Caco-2 (cell line): Measurements from ENCODE around the gene ZYG11B. TPM values are rescaled to one million over a fixed set of nuclear protein-coding genes. Genes with fewer than 3 reads are reported as not detected.
"Not testable (repeated sequence)": the region's sequence is repeated elsewhere in the genome, so short reads cannot be mapped to it uniquely, and the experiment has no call there.

ENCODE experiments used
- BruUV-seq: library from RNA; stranded (reverse); fragments of 400-500 nt; replicated peaks from 2 replicates; lab custom pipeline; 2021; lab: Mats Ljungman, UMichigan
- CTCF ChIA-PET: fragments of 300-600 bp; sonication (Branson Sonifier 250); formaldehyde crosslinking; loops from one replicate; lab custom pipeline; 2022; ENCODE audit warnings: antibody characterized with exemption; lab: Charles Lee
- POLR2A ChIA-PET: fragments of 300-600 bp; sonication (Branson Sonifier 250); formaldehyde crosslinking; loops from one replicate; lab custom pipeline; 2022; ENCODE audit warnings: antibody characterized with exemption; lab: Charles Lee
- DNase-seq, 2 experiments: peaks; one replicate each; pipeline versions ENCODE4 v3.0.0 to v3.0.0-alpha.2; 2020 to 2022
- H3K27me3 ChIP-seq: replicated peaks from 2 replicates; pipeline ENCODE4 v1.6.0; 2011; ENCODE audit warnings: low read length; ENCODE audit not compliant: control insufficient read depth, insufficient read depth
- H3K36me3 ChIP-seq: 2 replicates; pipeline ENCODE4 v1.5.1; 2011; ENCODE audit warnings: low read length; ENCODE audit not compliant: control insufficient read depth, insufficient read depth
- H3K4me1 ChIP-seq: fragments of 250-450 bp; sonication (Bioruptor Pico); 2 replicates; pipeline ENCODE4 v1.5.1; 2020; ENCODE audit warnings: mild to moderate bottlenecking
- H3K4me3 ChIP-seq: 2 replicates; pipeline ENCODE4 v1.5.1; 2011; ENCODE audit warnings: low read depth, mild to moderate bottlenecking, control low read depth, low read length
- H3K9me3 ChIP-seq: fragments of 250-450 bp; sonication (Bioruptor Pico); 2 replicates; pipeline ENCODE4 v1.5.1; 2020; ENCODE audit warnings: mild to moderate bottlenecking, moderate library complexity
- H3K27ac Mint-ChIP-seq: one replicate; pipeline ENCODE4 v1.8.0; 2022; ENCODE audit warnings: mixed read lengths; ENCODE audit not compliant: unreplicated experiment
- H3K27me3 Mint-ChIP-seq: one replicate; pipeline ENCODE4 v1.8.0; 2022; ENCODE audit warnings: mixed read lengths; ENCODE audit not compliant: insufficient read depth, unreplicated experiment
- H3K36me3 Mint-ChIP-seq: one replicate; pipeline ENCODE4 v1.8.0; 2022; ENCODE audit warnings: mild to moderate bottlenecking, mixed read lengths; ENCODE audit not compliant: insufficient read depth, unreplicated experiment
- H3K4me1 Mint-ChIP-seq: one replicate; pipeline ENCODE4 v1.8.0; 2022; ENCODE audit warnings: low read depth, mixed read lengths; ENCODE audit not compliant: unreplicated experiment
- H3K4me3 Mint-ChIP-seq: one replicate; pipeline ENCODE4 v1.8.0; 2022; ENCODE audit warnings: mild to moderate bottlenecking, moderate library complexity, mixed read lengths; ENCODE audit not compliant: unreplicated experiment
- H3K9me3 Mint-ChIP-seq: one replicate; pipeline ENCODE4 v1.8.0; 2022; ENCODE audit warnings: mixed read lengths; ENCODE audit not compliant: unreplicated experiment
- CTCF ChIP-seq, 2 experiments: fragments of 200-600 bp in 1 of 2; IDR thresholded peaks; 1 replicate in 1 of 2; 2 replicates in 1 of 2; pipeline versions ENCODE4 v1.5.1 to v1.8.0; 2011 to 2022; ENCODE audit warnings: antibody characterized with exemption in 1 of 2, control low read depth in 1 of 2, inconsistent platforms in 1 of 2, low read depth in 1 of 2, low read length in 1 of 2, mild to moderate bottlenecking in 1 of 2, moderate library complexity in 1 of 2; ENCODE audit not compliant: insufficient read depth in 1 of 2, severe bottlenecking in 1 of 2, unreplicated experiment in 1 of 2
- intact Hi-C: fragments of 100-400 bp; cut with micrococcal nuclease; formaldehyde crosslinking; loops from one replicate; pipeline ENCODE4 v1.10.0; 2022; ENCODE audit not compliant: unreplicated experiment
- total RNA-seq: library from RNA; stranded (reverse); gene quantifications from 2 replicates; pipeline ENCODE4 v1.2.3, GENCODE V29; 2022

Gene ZYG11B
- total RNA-seq, 1 experiment from 2014 or later, result 15.8 TPM

GRCh38 chr1:52692697-52693096 is 33.6 kb upstream of the ZYG11B start:
- CTCF ChIA-PET, result no interaction called here
- DNase-seq, result no peak
- H3K27me3 ChIP-seq, result no peaks in the 10 kb centered on the region
- H3K9me3 ChIP-seq, result no peaks in the 10 kb centered on the region
- H3K4me1 Mint-ChIP-seq, result peaks cover 7% of the 10 kb centered on the region
- H3K36me3 ChIP-seq, result peaks cover 2% of the 10 kb centered on the region
- POLR2A ChIA-PET, result no interaction called here
- no peak overlapping the region for H3K27ac Mint-ChIP-seq
- H3K9me3 Mint-ChIP-seq, result no peaks in the 10 kb centered on the region
- H3K4me3 ChIP-seq, result no peak overlapping the region
- intact Hi-C loops, result no loop called here
- no peak overlapping the region for H3K4me3 Mint-ChIP-seq
- no peak for TF ChIP-seq CTCF (IDR thresholded peaks at IDR 0.05; ENCODE audit: insufficient read depth in 1 of 2, low read depth in 1 of 2, low read length in 1 of 2, severe bottlenecking in 1 of 2, unreplicated experiment in 1 of 2)
- BruUV-seq, result no TSS peak
- no peaks in the 10 kb centered on the region for H3K4me1 ChIP-seq
- peaks cover 70% of the 10 kb centered on the region for H3K36me3 Mint-ChIP-seq
- no peaks in the 10 kb centered on the region for H3K27me3 Mint-ChIP-seq

GRCh38 chr1:52693351-52693750 is 32.9 kb upstream of the ZYG11B start:
- BruUV-seq, H3K27me3 ChIP-seq, intact Hi-C loops, H3K4me1 Mint-ChIP-seq, CTCF ChIA-PET, H3K9me3 ChIP-seq, H3K36me3 ChIP-seq, H3K4me3 Mint-ChIP-seq, H3K4me3 ChIP-seq, H3K4me1 ChIP-seq, POLR2A ChIA-PET, H3K27ac Mint-ChIP-seq, H3K27me3 Mint-ChIP-seq, DNase-seq, H3K9me3 Mint-ChIP-seq: not testable (repeated sequence)
- peaks cover 73% of the 10 kb centered on the region for H3K36me3 Mint-ChIP-seq

GRCh38 chr1:52693843-52694242 is 32.4 kb upstream of the ZYG11B start:
- ChIA-PET POLR2A (no interaction called here), CTCF (no interaction called here)
- no peak for TF ChIP-seq CTCF (IDR thresholded peaks at IDR 0.05; ENCODE audit: insufficient read depth in 1 of 2, low read depth in 1 of 2, low read length in 1 of 2, severe bottlenecking in 1 of 2, unreplicated experiment in 1 of 2)
- H3K36me3 ChIP-seq, result peaks cover 2% of the 10 kb centered on the region
- Mint-ChIP-seq H3K36me3 (peaks cover 75% of the 10 kb centered on the region), H3K4me3 (no peak overlapping the region), H3K27ac (no peak overlapping the region), H3K4me1 (peaks cover 8% of the 10 kb centered on the region), H3K9me3 (no peaks in the 10 kb centered on the region), H3K27me3 (no peaks in the 10 kb centered on the region)
- H3K4me1 ChIP-seq, result 0 out of 2 replicates have a peak, but pooled peaks cover 3% of the 10 kb centered on the region
- intact Hi-C loops, result no loop called here
- no peaks in the 10 kb centered on the region for H3K27me3 ChIP-seq
- no peaks in the 10 kb centered on the region for H3K9me3 ChIP-seq
- no peak overlapping the region for H3K4me3 ChIP-seq
- DNase-seq, result no peak
- BruUV-seq, result no TSS peak

GRCh38 chr1:52695627-52696026 is 30.6 kb upstream of the ZYG11B start:
- H3K4me3 ChIP-seq, result no peak overlapping the region
- peaks cover 2% of the 10 kb centered on the region for H3K36me3 ChIP-seq
- CTCF ChIA-PET, result no interaction called here
- peak overlapping the region; percentile 45 for H3K27ac Mint-ChIP-seq
- no peaks in the 10 kb centered on the region for H3K27me3 Mint-ChIP-seq
- H3K4me1 ChIP-seq, result 0 out of 2 replicates have a peak, but pooled peaks cover 9% of the 10 kb centered on the region
- TSS peak; percentile 20 for BruUV-seq
- intact Hi-C loops, result no loop called here
- DNase-seq, result no peak
- no peaks in the 10 kb centered on the region for H3K27me3 ChIP-seq
- peaks cover 14% of the 10 kb centered on the region for H3K4me1 Mint-ChIP-seq
- POLR2A ChIA-PET, result no interaction called here
- H3K36me3 Mint-ChIP-seq, result peaks cover 65% of the 10 kb centered on the region
- H3K4me3 Mint-ChIP-seq, result no peak overlapping the region
- no peaks in the 10 kb centered on the region for H3K9me3 Mint-ChIP-seq
- no peaks in the 10 kb centered on the region for H3K9me3 ChIP-seq
- TF ChIP-seq CTCF (IDR thresholded peaks at IDR 0.05; ENCODE audit: insufficient read depth in 1 of 2, low read depth in 1 of 2, low read length in 1 of 2, severe bottlenecking in 1 of 2, unreplicated experiment in 1 of 2), result no peak
